Common myeloid progenitor, CD34-positive (primary cell): Measurements from ENCODE around the gene SORCS3.

Experiments used
- CTCF ChIA-PET: fragments of 350-600 bp; sonication (Branson Sonifier 250); formaldehyde crosslinking; loops from one replicate; lab custom pipeline; 2021; ENCODE audit warnings: antibody characterized with exemption; lab: Charles Lee
- POLR2A ChIA-PET: fragments of 350-600 bp; sonication (Branson Sonifier 250); formaldehyde crosslinking; loops from one replicate; lab custom pipeline; 2021; ENCODE audit warnings: antibody characterized with exemption; lab: Charles Lee
- DNase-seq, 3 donors: peaks; one replicate each; pipeline versions ENCODE4 v3.0.0 to v3.0.0-alpha.2; 2013
- H3K27ac ChIP-seq, 2 experiments: 1 replicate in 1 of 2; 2 replicates in 1 of 2; pipeline ENCODE4 v1.7.0; 2013; ENCODE audit warnings: inconsistent platforms in 2 of 2, low read length in 2 of 2, mild to moderate bottlenecking in 2 of 2, low read depth in 1 of 2, moderate library complexity in 1 of 2; ENCODE audit not compliant: severe bottlenecking in 2 of 2, insufficient read depth in 1 of 2, poor library complexity in 1 of 2
- H3K27me3 ChIP-seq, 5 experiments: replicated peaks in 2 of 5; 1 replicate in 3 of 5; 2 replicates in 2 of 5; pipeline versions ENCODE4 v1.6.1 to v1.7.0; 2013; ENCODE audit warnings: low read length in 4 of 5, mild to moderate bottlenecking in 2 of 5, moderate library complexity in 2 of 5, inconsistent platforms in 1 of 5; ENCODE audit not compliant: insufficient read depth in 5 of 5, control insufficient read depth in 4 of 5
- H3K36me3 ChIP-seq, 4 experiments: 1 replicate in 2 of 4; 2 replicates in 2 of 4; pipeline versions ENCODE4 v1.6.1 to v1.7.0; 2013; ENCODE audit warnings: low read length in 3 of 4, control low read depth in 1 of 4, mild to moderate bottlenecking in 1 of 4; ENCODE audit not compliant: control insufficient read depth in 4 of 4, insufficient read depth in 4 of 4
- H3K4me1 ChIP-seq, 4 experiments: 1 replicate in 3 of 4; 2 replicates in 1 of 4; pipeline versions ENCODE4 v1.6.1 to v1.7.1; 2013; ENCODE audit warnings: low read length in 3 of 4, mild to moderate bottlenecking in 3 of 4, control low read depth in 1 of 4, inconsistent platforms in 1 of 4, moderate library complexity in 1 of 4; ENCODE audit not compliant: control insufficient read depth in 4 of 4, insufficient read depth in 4 of 4; ENCODE audit errors: control extremely low read depth in 1 of 4
- H3K4me3 ChIP-seq, 7 experiments: 1 replicate in 4 of 7; 2 replicates in 3 of 7; pipeline versions ENCODE4 v1.5.1 to v1.7.0; 2013; ENCODE audit warnings: mild to moderate bottlenecking in 7 of 7, low read length in 6 of 7, moderate library complexity in 6 of 7, inconsistent platforms in 2 of 7, low read depth in 2 of 7, control low read depth in 1 of 7; ENCODE audit not compliant: insufficient read depth in 4 of 7, control insufficient read depth in 1 of 7; ENCODE audit errors: extremely low read depth in 1 of 7
- H3K9me3 ChIP-seq, 5 experiments: 1 replicate in 4 of 5; 2 replicates in 1 of 5; pipeline versions ENCODE4 v1.6.1 to v1.7.1; 2013; ENCODE audit warnings: low read length in 4 of 5, mild to moderate bottlenecking in 2 of 5, inconsistent platforms in 1 of 5, low read depth in 1 of 5, moderate library complexity in 1 of 5; ENCODE audit not compliant: control insufficient read depth in 4 of 5, insufficient read depth in 2 of 5; ENCODE audit errors: control extremely low read depth in 1 of 5
- WGBS: methylation state at CpG from one replicate; pipeline ENCODE4 v1.1.5; 2013; ENCODE audit not compliant: insufficient coverage; 5-methylcytosine and 5-hydroxymethylcytosine counted together

Gene SORCS3

DNA sequence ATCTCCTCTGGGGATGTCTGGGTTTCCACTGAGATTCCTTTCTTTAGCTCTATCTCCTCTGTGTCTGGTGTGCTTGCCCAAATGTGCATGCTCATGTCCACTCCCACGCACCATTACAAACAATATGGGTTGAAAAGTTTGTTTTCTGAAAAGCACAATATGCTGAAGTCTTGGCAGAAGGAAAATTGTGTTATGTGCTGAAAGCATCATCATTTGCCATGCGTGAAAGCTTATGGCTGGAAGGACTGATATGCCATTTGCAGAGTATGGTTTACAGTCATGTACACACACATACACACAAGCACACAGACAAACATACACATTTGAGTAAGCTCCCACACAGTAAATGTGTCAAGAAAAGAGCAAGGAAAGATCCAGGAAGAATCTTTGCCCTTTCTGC, 231.6 kb downstream of the SORCS3 start:
- no peak for DNase-seq
- no peaks in the 10 kb centered on the region for H3K36me3 ChIP-seq
- no peaks in the 10 kb centered on the region for H3K27me3 ChIP-seq
- no peak overlapping the region for H3K27ac ChIP-seq
- no peak overlapping the region for H3K4me3 ChIP-seq
- H3K4me1 ChIP-seq, result no peaks in the 10 kb centered on the region
- ChIA-PET POLR2A (no interaction called here), CTCF (no interaction called here)
- no peaks in the 10 kb centered on the region for H3K9me3 ChIP-seq
- no CpG with 5 or more reads among the region's 2 CpGs for WGBS

GRCh38 chr10:104873161-104873560, 232.1 kb downstream of the SORCS3 start:
- no peaks in the 10 kb centered on the region for H3K36me3 ChIP-seq
- H3K9me3 ChIP-seq, result no peaks in the 10 kb centered on the region
- no peak for DNase-seq
- H3K27ac ChIP-seq, result no peak overlapping the region
- ChIA-PET POLR2A (no interaction called here), CTCF (no interaction called here)
- no peak overlapping the region for H3K4me3 ChIP-seq
- H3K4me1 ChIP-seq, result no peaks in the 10 kb centered on the region
- H3K27me3 ChIP-seq, result no peaks in the 10 kb centered on the region

GRCh38 chr10:104875561-104875960, 234.5 kb downstream of the SORCS3 start:
- H3K27me3 ChIP-seq, result no peaks in the 10 kb centered on the region
- CTCF ChIA-PET, result no interaction called here
- no peak overlapping the region for H3K4me3 ChIP-seq
- no peak overlapping the region for H3K27ac ChIP-seq
- WGBS, result 100% methylated on average over 1 of the region's 1 CpG
- no peaks in the 10 kb centered on the region for H3K9me3 ChIP-seq
- H3K4me1 ChIP-seq, result no peaks in the 10 kb centered on the region
- no peak for DNase-seq
- POLR2A ChIA-PET, result no interaction called here
- H3K36me3 ChIP-seq, result no peaks in the 10 kb centered on the region

- POLR2A ChIA-PET, result no interaction called here
- no peak overlapping the region for H3K4me3 ChIP-seq
- peaks cover 0 to 2% (median 0%) of the 10 kb centered on the region in 5 experiments for H3K27me3 ChIP-seq
- no peak overlapping the region for H3K27ac ChIP-seq
- no peak for DNase-seq
- WGBS, result 88% methylated on average over 4 of the region's 5 CpGs
- no peaks in the 10 kb centered on the region for H3K4me1 ChIP-seq
- CTCF ChIA-PET, result no interaction called here
- H3K36me3 ChIP-seq, result no peaks in the 10 kb centered on the region
- no peaks in the 10 kb centered on the region for H3K9me3 ChIP-seq
Measured at GRCh38 chr10:104880624-104881398, 239.7 kb downstream of the SORCS3 start.

DNA sequence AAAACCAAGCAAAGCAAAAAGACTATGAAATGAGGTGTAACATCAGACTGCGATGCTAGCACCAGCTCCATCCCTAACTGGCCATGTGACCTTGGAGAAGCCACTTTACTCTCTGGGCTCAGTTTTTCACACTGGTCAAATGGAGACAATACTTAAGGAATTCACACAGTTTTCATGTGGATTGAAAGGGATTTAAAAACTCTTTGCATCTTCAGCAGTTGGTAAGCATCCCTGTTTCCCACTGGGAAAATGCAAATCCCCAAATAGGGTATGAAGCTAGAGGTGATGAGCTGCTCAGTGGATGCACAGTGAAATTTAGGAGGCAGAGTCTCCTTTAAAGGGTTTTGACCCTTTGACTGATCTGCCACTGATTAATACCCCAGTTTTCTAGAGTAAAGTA, 240.7 kb downstream of the SORCS3 start:
- H3K27ac ChIP-seq, result no peak overlapping the region
- no peak overlapping the region for H3K4me3 ChIP-seq
- ChIA-PET POLR2A (no interaction called here), CTCF (interaction anchor here (1.9 kb wide), 1 partner anchor 19 kb away, joined by 5 read pairs; no protein-coding TSS in a partner anchor)
- 73% methylated on average over 1 of the region's 1 CpG for WGBS
- H3K4me1 ChIP-seq, result no peaks in the 10 kb centered on the region
- no peaks in the 10 kb centered on the region for H3K36me3 ChIP-seq
- H3K9me3 ChIP-seq, result no peaks in the 10 kb centered on the region
- H3K27me3 ChIP-seq, result peaks cover 0 to 2% (median 0%) of the 10 kb centered on the region in 5 experiments
- DNase-seq, result no peak

- no peaks in the 10 kb centered on the region for H3K36me3 ChIP-seq
- no peaks in the 10 kb centered on the region for H3K4me1 ChIP-seq
- no peak overlapping the region for H3K4me3 ChIP-seq
- DNase-seq, result no peak
- ChIA-PET CTCF (no interaction called here), POLR2A (no interaction called here)
- peaks cover 0 to 4% (median 0%) of the 10 kb centered on the region in 5 experiments for H3K27me3 ChIP-seq
- H3K9me3 ChIP-seq, result peaks cover 1 to 16% (median 2%) of the 10 kb centered on the region in 5 experiments
- no peak overlapping the region for H3K27ac ChIP-seq
- WGBS, result 100% methylated on average over 3 of the region's 5 CpGs
Measured at GRCh38 chr10:104892879-104893617, 252.0 kb downstream of the SORCS3 start.

DNA sequence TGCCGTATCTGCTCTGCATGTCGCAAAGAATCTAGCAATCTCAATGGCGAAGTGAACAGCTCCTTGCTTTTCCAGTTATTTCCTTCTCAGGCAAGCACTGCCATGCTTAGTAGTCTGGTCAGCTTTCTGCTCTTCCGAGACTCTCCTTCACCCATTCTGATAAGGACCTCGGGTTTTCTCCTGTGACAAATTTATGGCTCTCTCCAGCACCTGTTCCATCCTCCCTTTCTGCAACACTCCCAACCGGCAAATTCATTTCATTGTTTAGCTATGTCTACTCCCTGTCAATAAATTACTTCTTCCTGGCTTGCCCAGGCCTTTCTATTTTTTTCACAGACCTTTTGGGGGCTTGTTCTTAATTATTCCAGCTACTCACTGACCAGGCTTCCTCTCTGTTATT, 252.6 kb downstream of the SORCS3 start:
- no peaks in the 10 kb centered on the region for H3K4me1 ChIP-seq
- DNase-seq, result no peak
- H3K27ac ChIP-seq, result no peak overlapping the region
- peaks cover 0 to 4% (median 0%) of the 10 kb centered on the region in 5 experiments for H3K27me3 ChIP-seq
- WGBS, result 33% methylated on average over 6 of the region's 6 CpGs
- no peaks in the 10 kb centered on the region for H3K36me3 ChIP-seq
- peaks cover 0 to 13% (median 2%) of the 10 kb centered on the region in 5 experiments for H3K9me3 ChIP-seq
- H3K4me3 ChIP-seq, result no peak overlapping the region
- ChIA-PET CTCF (no interaction called here), POLR2A (no interaction called here)
